ENCODE results near the gene MUSK.
"Not testable (repeated sequence)": the region's sequence is repeated elsewhere in the genome, so short reads cannot be mapped to it uniquely, and the experiment has no call there.

Gene MUSK

GRCh38 chr9:110807956-110808598 is 139.5 kb downstream of the MUSK start:
- no peak for DNase-seq (ENCODE audit: extremely low read depth in 1 of 2, low read depth in 1 of 2)

- DNase-seq (ENCODE audit: extremely low read depth in 1 of 2, low read depth in 1 of 2), result no peak
Observed at GRCh38 chr9:110808599-110808980, 140.0 kb downstream of the MUSK start.

GRCh38 chr9:110809038-110809595 is 140.5 kb downstream of the MUSK start:
- no peak for DNase-seq (ENCODE audit: extremely low read depth in 1 of 2, low read depth in 1 of 2)

- no peak for DNase-seq (ENCODE audit: extremely low read depth in 1 of 2, low read depth in 1 of 2)
Observed at GRCh38 chr9:110810262-110810976, 141.8 kb downstream of the MUSK start.

GRCh38 chr9:110812886-110813285 is 144.3 kb downstream of the MUSK start:
- DNase-seq (ENCODE audit: extremely low read depth in 1 of 2, low read depth in 1 of 2), result no peak

- DNase-seq (ENCODE audit: extremely low read depth in 1 of 2, low read depth in 1 of 2), result no peak
Observed at GRCh38 chr9:110814159-110814558, 145.6 kb downstream of the MUSK start.

- no peak for DNase-seq (ENCODE audit: extremely low read depth in 1 of 2, low read depth in 1 of 2)
Observed at GRCh38 chr9:110815361-110815760, 146.8 kb downstream of the MUSK start.

- no peak for DNase-seq (ENCODE audit: extremely low read depth in 1 of 2, low read depth in 1 of 2)
Observed at GRCh38 chr9:110820381-110820780, 151.8 kb downstream of the MUSK start.

GRCh38 chr9:110821064-110821463 is 152.5 kb downstream of the MUSK start:
- no peak for DNase-seq (ENCODE audit: extremely low read depth in 1 of 2, low read depth in 1 of 2)

- not testable (repeated sequence) for DNase-seq (ENCODE audit: extremely low read depth in 1 of 2, low read depth in 1 of 2)
Observed at GRCh38 chr9:110825129-110825528, 156.5 kb downstream of the MUSK start.

GRCh38 chr9:110825950-110826349 is 157.4 kb downstream of the MUSK start:
- no peak for DNase-seq (ENCODE audit: extremely low read depth in 1 of 2, low read depth in 1 of 2)

GRCh38 chr9:110826400-110826799 is 157.8 kb downstream of the MUSK start:
- DNase-seq (ENCODE audit: extremely low read depth in 1 of 2, low read depth in 1 of 2), result not testable (repeated sequence)

- DNase-seq (ENCODE audit: extremely low read depth in 1 of 2, low read depth in 1 of 2), result no peak
Observed at GRCh38 chr9:110828264-110828663, 159.7 kb downstream of the MUSK start.

- no peak for DNase-seq (ENCODE audit: extremely low read depth in 1 of 2, low read depth in 1 of 2)
Observed at GRCh38 chr9:110830495-110830894, 161.9 kb downstream of the MUSK start.

GRCh38 chr9:110832926-110833325 is 164.3 kb downstream of the MUSK start:
- DNase-seq (ENCODE audit: extremely low read depth in 1 of 2, low read depth in 1 of 2), result no peak

- no peak for DNase-seq (ENCODE audit: extremely low read depth in 1 of 2, low read depth in 1 of 2)
Observed at GRCh38 chr9:110835404-110835803, 166.8 kb downstream of the MUSK start.

- DNase-seq (ENCODE audit: extremely low read depth in 1 of 2, low read depth in 1 of 2), result no peak
Observed at GRCh38 chr9:110835859-110836271, 167.3 kb downstream of the MUSK start.

- no peak for DNase-seq (ENCODE audit: extremely low read depth in 1 of 2, low read depth in 1 of 2)
Observed at GRCh38 chr9:110837401-110838005, 168.9 kb downstream of the MUSK start.

- DNase-seq (ENCODE audit: extremely low read depth in 1 of 2, low read depth in 1 of 2), result no peak
Observed at GRCh38 chr9:110842169-110842568, 173.6 kb downstream of the MUSK start.

- no peak for DNase-seq (ENCODE audit: extremely low read depth in 1 of 2, low read depth in 1 of 2)
Observed at GRCh38 chr9:110842986-110843385, 174.4 kb downstream of the MUSK start.

- DNase-seq (ENCODE audit: extremely low read depth in 1 of 2, low read depth in 1 of 2), result no peak
Observed at GRCh38 chr9:110844121-110844520, 175.5 kb downstream of the MUSK start.

GRCh38 chr9:110846215-110846614 is 177.6 kb downstream of the MUSK start:
- no peak for DNase-seq (ENCODE audit: extremely low read depth in 1 of 2, low read depth in 1 of 2)
